ENCODE measurements around the gene DRAM2. TPM values are rescaled to one million over a fixed set of nuclear protein-coding genes. Genes with fewer than 3 reads are reported as not detected.
A peak's percentile ranks its signal among the peaks of the same experiment; 100 is the strongest.
"Not testable (repeated sequence)": the region's sequence is repeated elsewhere in the genome, so short reads cannot be mapped to it uniquely, and the experiment has no call there.

The DRAM2 gene
- total and polyA plus RNA-seq, 2 of the 13 experiments (the other 11 are each of a cell fraction or from before 2014, with no cell fraction given), result 33.2 to 123 TPM

GRCh38 chr1:111095421-111095820, 44.5 kb downstream of the DRAM2 start:
- H3K36me3 ChIP-seq (replicated peaks in 1 of 2; ENCODE audit: control insufficient read depth in 1 of 2, insufficient read depth in 2 of 2, low read length in 2 of 2); POLR2A ChIA-PET; intact Hi-C loops (cut with micrococcal nuclease; ENCODE audit: unreplicated experiment); H3K4me2 ChIP-seq (ENCODE audit: low read depth, low read length); H3K27ac ChIP-seq (ENCODE audit: extremely low read length, insufficient read depth, low read length); in situ Hi-C loops (cut with HindIII; ENCODE audit: extremely low pct_ligation_motif_present, low pct_unique_long_range_greater_than_20kb); H4K20me1 ChIP-seq (ENCODE audit: insufficient read depth, low read length); H3K9me3 ChIP-seq (ENCODE audit: low read length); CTCF ChIA-PET (ENCODE audit: low intra/inter-chr PET ratio, low total read pairs); DNase-seq (ENCODE audit: low spot score); H3K27me3 ChIP-seq (ENCODE audit: control insufficient read depth in 1 of 2, insufficient read depth in 2 of 2, low read length in 2 of 2); H3K9ac ChIP-seq (ENCODE audit: insufficient read depth, low read depth, low read length); FAIRE-seq; BruUV-seq (replicated peaks); H3K79me2 ChIP-seq (ENCODE audit: insufficient read depth, low read length); ATAC-seq; H2AFZ ChIP-seq (ENCODE audit: low read length); H3K4me3 ChIP-seq (replicated peaks in 1 of 3; ENCODE audit: insufficient read depth in 1 of 3, low read depth in 2 of 3, low read length in 3 of 3): not testable (repeated sequence)
- peaks cover 17% of the 10 kb centered on the region; the same call in 1 of the 2 replicates for H3K4me1 ChIP-seq (ENCODE audit: insufficient read depth, low read length)
- 19% methylated on average over 3 of the region's 3 CpGs for WGBS (ENCODE audit: low lambda C conversion rate)

GRCh38 chr1:111089638-111090037, 50.3 kb downstream of the DRAM2 start:
- Histone ChIP-seq H3K4me1 (ENCODE audit: insufficient read depth, low read length) (no peaks in the 10 kb centered on the region), H3K9ac (ENCODE audit: insufficient read depth, low read depth, low read length) (no peak overlapping the region), H3K27me3 (ENCODE audit: control insufficient read depth in 1 of 2, insufficient read depth in 2 of 2, low read length in 2 of 2) (no peaks in the 10 kb centered on the region), H3K27ac (ENCODE audit: extremely low read length, insufficient read depth, low read length) (no peak overlapping the region), H3K4me3 (replicated peaks in 1 of 3; ENCODE audit: insufficient read depth in 1 of 3, low read depth in 2 of 3, low read length in 3 of 3) (no peak overlapping the region), H3K9me3 (ENCODE audit: low read length) (no peaks in the 10 kb centered on the region), H3K36me3 (replicated peaks in 1 of 2; ENCODE audit: control insufficient read depth in 1 of 2, insufficient read depth in 2 of 2, low read length in 2 of 2) (no peaks in the 10 kb centered on the region), H3K4me2 (ENCODE audit: low read depth, low read length) (no peak overlapping the region), H4K20me1 (ENCODE audit: insufficient read depth, low read length) (no peaks in the 10 kb centered on the region), H2AFZ (ENCODE audit: low read length) (no peak overlapping the region), H3K79me2 (ENCODE audit: insufficient read depth, low read length) (no peaks in the 10 kb centered on the region)
- in situ Hi-C loops (cut with HindIII; ENCODE audit: extremely low pct_ligation_motif_present, low pct_unique_long_range_greater_than_20kb) (no loop called here), intact Hi-C loops (cut with micrococcal nuclease; ENCODE audit: unreplicated experiment) (loop anchor here (5.0 kb wide), 1 partner anchor 57 kb away; no protein-coding TSS in a partner anchor)
- BruUV-seq (replicated peaks), result no TSS peak
- FAIRE-seq (no peak), ATAC-seq (no peak), DNase-seq (ENCODE audit: low spot score) (no peak)
- TF ChIP-seq ZNF556 (CRISPR knock-in tag; IDR thresholded peaks at IDR 0.05; ENCODE audit: borderline replicate concordance) (no peak), PHF8 (CRISPR knock-in tag; IDR thresholded peaks at IDR 0.05) (no peak), ZNF772 (CRISPR knock-in tag; IDR thresholded peaks at IDR 0.05) (no peak), ZBTB42 (CRISPR knock-in tag; IDR thresholded peaks at IDR 0.05) (no peak), ZNF350 (CRISPR knock-in tag; IDR thresholded peaks at IDR 0.05; ENCODE audit: borderline replicate concordance, low read depth) (no peak), RXRB (CRISPR knock-in tag; IDR thresholded peaks at IDR 0.05; ENCODE audit: borderline replicate concordance) (no peak)
- TF ChIP-seq, protein P1, sequence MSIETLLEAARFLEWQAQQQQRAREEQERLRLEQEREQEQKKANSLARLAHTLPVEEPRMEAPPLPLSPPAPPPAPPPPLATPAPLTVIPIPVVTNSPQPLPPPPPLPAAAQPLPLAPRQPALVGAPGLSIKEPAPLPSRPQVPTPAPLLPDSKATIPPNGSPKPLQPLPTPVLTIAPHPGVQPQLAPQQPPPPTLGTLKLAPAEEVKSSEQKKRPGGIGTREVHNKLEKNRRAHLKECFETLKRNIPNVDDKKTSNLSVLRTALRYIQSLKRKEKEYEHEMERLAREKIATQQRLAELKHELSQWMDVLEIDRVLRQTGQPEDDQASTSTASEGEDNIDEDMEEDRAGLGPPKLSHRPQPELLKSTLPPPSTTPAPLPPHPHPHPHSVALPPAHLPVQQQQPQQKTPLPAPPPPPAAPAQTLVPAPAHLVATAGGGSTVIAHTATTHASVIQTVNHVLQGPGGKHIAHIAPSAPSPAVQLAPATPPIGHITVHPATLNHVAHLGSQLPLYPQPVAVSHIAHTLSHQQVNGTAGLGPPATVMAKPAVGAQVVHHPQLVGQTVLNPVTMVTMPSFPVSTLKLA (IDR thresholded peaks at IDR 0.05), result 0 out of 2 replicates have a peak, but pooled peaks have one; percentile 17
- TF ChIP-seq, protein P2, sequence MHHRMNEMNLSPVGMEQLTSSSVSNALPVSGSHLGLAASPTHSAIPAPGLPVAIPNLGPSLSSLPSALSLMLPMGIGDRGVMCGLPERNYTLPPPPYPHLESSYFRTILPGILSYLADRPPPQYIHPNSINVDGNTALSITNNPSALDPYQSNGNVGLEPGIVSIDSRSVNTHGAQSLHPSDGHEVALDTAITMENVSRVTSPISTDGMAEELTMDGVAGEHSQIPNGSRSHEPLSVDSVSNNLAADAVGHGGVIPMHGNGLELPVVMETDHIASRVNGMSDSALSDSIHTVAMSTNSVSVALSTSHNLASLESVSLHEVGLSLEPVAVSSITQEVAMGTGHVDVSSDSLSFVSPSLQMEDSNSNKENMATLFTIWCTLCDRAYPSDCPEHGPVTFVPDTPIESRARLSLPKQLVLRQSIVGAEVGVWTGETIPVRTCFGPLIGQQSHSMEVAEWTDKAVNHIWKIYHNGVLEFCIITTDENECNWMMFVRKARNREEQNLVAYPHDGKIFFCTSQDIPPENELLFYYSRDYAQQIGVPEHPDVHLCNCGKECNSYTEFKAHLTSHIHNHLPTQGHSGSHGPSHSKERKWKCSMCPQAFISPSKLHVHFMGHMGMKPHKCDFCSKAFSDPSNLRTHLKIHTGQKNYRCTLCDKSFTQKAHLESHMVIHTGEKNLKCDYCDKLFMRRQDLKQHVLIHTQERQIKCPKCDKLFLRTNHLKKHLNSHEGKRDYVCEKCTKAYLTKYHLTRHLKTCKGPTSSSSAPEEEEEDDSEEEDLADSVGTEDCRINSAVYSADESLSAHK (CRISPR knock-in tag; IDR thresholded peaks at IDR 0.05; ENCODE audit: borderline replicate concordance), result no peak
- ChIA-PET CTCF (ENCODE audit: low intra/inter-chr PET ratio, low total read pairs) (no interaction called here), POLR2A (no interaction called here)
